ENCODE results near the gene CHIT1. TPM values are rescaled to one million over a fixed set of nuclear protein-coding genes. Genes with fewer than 3 reads are reported as not detected.

Gene CHIT1
- total and polyA plus RNA-seq, 2 of the 13 experiments (the other 11 are each of a cell fraction or from before 2014, with no cell fraction given) = not detected

- TF ChIP-seq MATR3 (CRISPR knock-in tag; IDR thresholded peaks at IDR 0.05) (no peak), TIGD3 (CRISPR knock-in tag; IDR thresholded peaks at IDR 0.05; ENCODE audit: borderline replicate concordance) (no peak), LCORL (IDR thresholded peaks at IDR 0.05) (no peak), LCORL (CRISPR knock-in tag; IDR thresholded peaks at IDR 0.05) (no peak), ZBTB1 (CRISPR knock-in tag; IDR thresholded peaks at IDR 0.05; ENCODE audit: borderline replicate concordance) (no peak), FOXO1 (CRISPR knock-in tag; IDR thresholded peaks at IDR 0.05) (no peak), TOE1 (CRISPR knock-in tag; IDR thresholded peaks at IDR 0.05) (no peak), POLR2AphosphoS5 (IDR thresholded peaks at IDR 0.05; ENCODE audit: low read depth, low read length) (no peak), ISL2 (CRISPR knock-in tag; IDR thresholded peaks at IDR 0.05) (no peak), ZNF576 (CRISPR knock-in tag; IDR thresholded peaks at IDR 0.05) (no peak), ZNF512 (CRISPR knock-in tag; IDR thresholded peaks at IDR 0.05) (no peak), DRAP1 (CRISPR knock-in tag; IDR thresholded peaks at IDR 0.05) (no peak), ZNF18 (CRISPR knock-in tag; IDR thresholded peaks at IDR 0.05; ENCODE audit: insufficient replicate concordance) (no peak)
- Histone ChIP-seq H3K9ac (ENCODE audit: insufficient read depth, low read depth, low read length) (no peak overlapping the region), H2AFZ (ENCODE audit: low read length) (no peak overlapping the region), H3K79me2 (ENCODE audit: insufficient read depth, low read length) (no peaks in the 10 kb centered on the region), H3K27me3 (ENCODE audit: control insufficient read depth in 1 of 2, insufficient read depth in 2 of 2, low read length in 2 of 2) (peaks cover 2 to 13% of the 10 kb centered on the region in 2 experiments; a peak in 3 of 5 replicates), H3K4me3 (replicated peaks in 1 of 3; ENCODE audit: insufficient read depth in 1 of 3, low read depth in 2 of 3, low read length in 3 of 3) (no peak overlapping the region), H3K4me2 (ENCODE audit: low read depth, low read length) (no peak overlapping the region), H3K9me3 (ENCODE audit: low read length) (no peaks in the 10 kb centered on the region), H3K27ac (ENCODE audit: extremely low read length, insufficient read depth, low read length) (no peak overlapping the region), H4K20me1 (ENCODE audit: insufficient read depth, low read length) (0 out of 2 replicates have a peak, but pooled peaks cover 4% of the 10 kb centered on the region), H3K4me1 (ENCODE audit: insufficient read depth, low read length) (peaks cover 12% of the 10 kb centered on the region), H3K36me3 (replicated peaks in 1 of 2; ENCODE audit: control insufficient read depth in 1 of 2, insufficient read depth in 2 of 2, low read length in 2 of 2) (no peaks in the 10 kb centered on the region)
- FAIRE-seq = no peak
- no peak for DNase-seq (ENCODE audit: low spot score)
- in situ Hi-C loops (cut with HindIII; ENCODE audit: extremely low pct_ligation_motif_present, low pct_unique_long_range_greater_than_20kb) (loop anchor here (5.0 kb wide), 1 partner anchor 56 kb away; no protein-coding TSS in a partner anchor), intact Hi-C loops (cut with micrococcal nuclease; ENCODE audit: unreplicated experiment) (no loop called here)
- 0% methylated on average over 2 of the region's 2 CpGs for WGBS (ENCODE audit: low lambda C conversion rate)
- no peak for ATAC-seq
- BruUV-seq (replicated peaks) = no TSS peak
- ChIA-PET CTCF (ENCODE audit: low intra/inter-chr PET ratio, low total read pairs) (interaction anchor here (1.5 kb wide), 1 partner anchor 134 kb away, joined by 5 read pairs; no protein-coding TSS in a partner anchor), POLR2A (no interaction called here)
These were observed 56.4 kb downstream of the CHIT1 start for GRCh38 chr1:203173011-203173555.

All from HepG2 (cell line).